Measurements from ENCODE around the gene PDE6A. TPM values are rescaled to one million over a fixed set of nuclear protein-coding genes. Genes with fewer than 3 reads are reported as not detected.

Gene PDE6A
- total and polyA plus RNA-seq, 9 of the 15 experiments (the other 6 are each of a cell fraction or from before 2014, with no cell fraction given): 0.01 to 0.04 (median 0.01) TPM; not detected in 6

DNA sequence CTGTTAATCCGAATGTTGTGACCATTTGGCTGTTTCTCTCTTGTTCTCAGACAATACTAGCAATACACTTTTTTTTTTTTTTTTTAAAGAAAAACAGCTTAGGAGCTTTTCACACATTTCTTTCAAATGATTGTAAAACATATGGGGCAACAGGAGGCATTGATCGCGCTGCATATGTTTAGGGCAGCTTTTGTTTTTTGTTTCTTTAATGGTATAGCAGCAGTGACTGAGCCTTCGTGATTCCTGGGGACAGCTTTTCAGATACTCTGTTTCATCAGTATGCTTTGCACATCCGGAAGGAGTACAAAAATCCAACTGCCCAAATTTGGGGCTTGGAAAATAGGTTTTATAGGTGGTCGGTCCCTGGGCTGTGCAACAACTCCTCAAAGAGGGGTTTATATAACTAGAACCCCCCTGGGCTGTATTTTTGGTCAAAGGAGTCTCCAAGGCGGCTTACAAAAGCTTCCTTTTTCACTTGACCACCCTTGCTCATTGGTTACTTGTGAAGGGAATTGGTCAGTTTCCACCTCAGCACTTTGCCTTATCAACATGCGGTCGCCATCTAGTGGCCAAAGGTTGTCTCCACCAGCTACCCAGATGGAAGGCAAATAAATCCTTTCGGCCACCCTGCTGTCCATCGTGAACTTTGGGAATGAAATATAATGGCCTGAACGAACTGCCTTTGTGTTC is 91.8 kb downstream of the PDE6A start (continued):
- TF ChIP-seq TAF1 (IDR thresholded peaks at IDR 0.05; ENCODE audit: control insufficient read depth, extremely low read depth, insufficient read depth, low read length, severe bottlenecking) (no peak), GATAD2A (IDR thresholded peaks at IDR 0.05) (no peak), WHSC1 (IDR thresholded peaks at IDR 0.05; ENCODE audit: low read length) (no peak), ZNF766 (CRISPR knock-in tag; conservative IDR thresholded peaks at IDR 0.05) (no peak), NCOA2 (IDR thresholded peaks at IDR 0.05; ENCODE audit: partially characterized antibody in 2 of 2) (no peak), ZNF133 (CRISPR knock-in tag; IDR thresholded peaks at IDR 0.05) (no peak), PHF21A (IDR thresholded peaks at IDR 0.05; ENCODE audit: borderline replicate concordance, low read depth) (no peak), CBX5 (IDR thresholded peaks at IDR 0.05; ENCODE audit: borderline replicate concordance, low read depth) (no peak), ZNF217 (CRISPR knock-in tag; IDR thresholded peaks at IDR 0.05) (no peak), ZNF175 (CRISPR knock-in tag; IDR thresholded peaks at IDR 0.05; ENCODE audit: low read depth) (no peak), ZC3H11A (IDR thresholded peaks at IDR 0.05; ENCODE audit: low read depth, low read length) (no peak), TEAD4 (IDR thresholded peaks at IDR 0.05; ENCODE audit: low read length) (no peak), TEAD4 (CRISPR knock-in tag; IDR thresholded peaks at IDR 0.05; ENCODE audit: borderline replicate concordance) (no peak), HMGN3 (IDR thresholded peaks at IDR 0.05; ENCODE audit: borderline replicate concordance, extremely low read depth, insufficient read length, low read depth, low read length) (no peak), SNRNP70 (optimal IDR thresholded peaks at IDR 0.05; ENCODE audit: low read depth, low read length) (no peak), ARNT (IDR thresholded peaks at IDR 0.05) (no peak), ZNF586 (CRISPR knock-in tag; conservative IDR thresholded peaks at IDR 0.05) (no peak), ZNF589 (CRISPR knock-in tag; IDR thresholded peaks at IDR 0.05; ENCODE audit: low read depth) (no peak), HDAC3 (IDR thresholded peaks at IDR 0.05; ENCODE audit: borderline replicate concordance, partially characterized antibody) (no peak), ZNF57 (CRISPR knock-in tag; IDR thresholded peaks at IDR 0.05) (no peak), IRF2 (CRISPR knock-in tag; IDR thresholded peaks at IDR 0.05) (no peak)
- TF ChIP-seq, protein P1, sequence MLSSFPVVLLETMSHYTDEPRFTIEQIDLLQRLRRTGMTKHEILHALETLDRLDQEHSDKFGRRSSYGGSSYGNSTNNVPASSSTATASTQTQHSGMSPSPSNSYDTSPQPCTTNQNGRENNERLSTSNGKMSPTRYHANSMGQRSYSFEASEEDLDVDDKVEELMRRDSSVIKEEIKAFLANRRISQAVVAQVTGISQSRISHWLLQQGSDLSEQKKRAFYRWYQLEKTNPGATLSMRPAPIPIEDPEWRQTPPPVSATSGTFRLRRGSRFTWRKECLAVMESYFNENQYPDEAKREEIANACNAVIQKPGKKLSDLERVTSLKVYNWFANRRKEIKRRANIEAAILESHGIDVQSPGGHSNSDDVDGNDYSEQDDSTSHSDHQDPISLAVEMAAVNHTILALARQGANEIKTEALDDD (IDR thresholded peaks at IDR 0.05): peak; percentile 36; the same call in 1 of the 2 replicates
- TF ChIP-seq, protein P2, sequence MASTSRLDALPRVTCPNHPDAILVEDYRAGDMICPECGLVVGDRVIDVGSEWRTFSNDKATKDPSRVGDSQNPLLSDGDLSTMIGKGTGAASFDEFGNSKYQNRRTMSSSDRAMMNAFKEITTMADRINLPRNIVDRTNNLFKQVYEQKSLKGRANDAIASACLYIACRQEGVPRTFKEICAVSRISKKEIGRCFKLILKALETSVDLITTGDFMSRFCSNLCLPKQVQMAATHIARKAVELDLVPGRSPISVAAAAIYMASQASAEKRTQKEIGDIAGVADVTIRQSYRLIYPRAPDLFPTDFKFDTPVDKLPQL (IDR thresholded peaks at IDR 0.05; ENCODE audit: extremely low read depth, insufficient read length): no peak
- TF ChIP-seq, protein P3, sequence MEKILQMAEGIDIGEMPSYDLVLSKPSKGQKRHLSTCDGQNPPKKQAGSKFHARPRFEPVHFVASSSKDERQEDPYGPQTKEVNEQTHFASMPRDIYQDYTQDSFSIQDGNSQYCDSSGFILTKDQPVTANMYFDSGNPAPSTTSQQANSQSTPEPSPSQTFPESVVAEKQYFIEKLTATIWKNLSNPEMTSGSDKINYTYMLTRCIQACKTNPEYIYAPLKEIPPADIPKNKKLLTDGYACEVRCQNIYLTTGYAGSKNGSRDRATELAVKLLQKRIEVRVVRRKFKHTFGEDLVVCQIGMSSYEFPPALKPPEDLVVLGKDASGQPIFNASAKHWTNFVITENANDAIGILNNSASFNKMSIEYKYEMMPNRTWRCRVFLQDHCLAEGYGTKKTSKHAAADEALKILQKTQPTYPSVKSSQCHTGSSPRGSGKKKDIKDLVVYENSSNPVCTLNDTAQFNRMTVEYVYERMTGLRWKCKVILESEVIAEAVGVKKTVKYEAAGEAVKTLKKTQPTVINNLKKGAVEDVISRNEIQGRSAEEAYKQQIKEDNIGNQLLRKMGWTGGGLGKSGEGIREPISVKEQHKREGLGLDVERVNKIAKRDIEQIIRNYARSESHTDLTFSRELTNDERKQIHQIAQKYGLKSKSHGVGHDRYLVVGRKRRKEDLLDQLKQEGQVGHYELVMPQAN (IDR thresholded peaks at IDR 0.05; ENCODE audit: borderline replicate concordance): no peak
- TF ChIP-seq, protein P4, sequence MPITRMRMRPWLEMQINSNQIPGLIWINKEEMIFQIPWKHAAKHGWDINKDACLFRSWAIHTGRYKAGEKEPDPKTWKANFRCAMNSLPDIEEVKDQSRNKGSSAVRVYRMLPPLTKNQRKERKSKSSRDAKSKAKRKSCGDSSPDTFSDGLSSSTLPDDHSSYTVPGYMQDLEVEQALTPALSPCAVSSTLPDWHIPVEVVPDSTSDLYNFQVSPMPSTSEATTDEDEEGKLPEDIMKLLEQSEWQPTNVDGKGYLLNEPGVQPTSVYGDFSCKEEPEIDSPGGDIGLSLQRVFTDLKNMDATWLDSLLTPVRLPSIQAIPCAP (CRISPR knock-in tag; IDR thresholded peaks at IDR 0.05; ENCODE audit: borderline replicate concordance): no peak
